GM12801 (cell line): Measurements from ENCODE around the gene DAB1.

ENCODE experiments used
- TF ChIP-seq, protein P1 (sequence below): IDR thresholded peaks from one replicate; pipeline ENCODE4 v1.5.1; 2011; ENCODE audit warnings: control low read depth; ENCODE audit not compliant: insufficient read length; ENCODE audit errors: extremely low read depth

Gene DAB1

DNA sequence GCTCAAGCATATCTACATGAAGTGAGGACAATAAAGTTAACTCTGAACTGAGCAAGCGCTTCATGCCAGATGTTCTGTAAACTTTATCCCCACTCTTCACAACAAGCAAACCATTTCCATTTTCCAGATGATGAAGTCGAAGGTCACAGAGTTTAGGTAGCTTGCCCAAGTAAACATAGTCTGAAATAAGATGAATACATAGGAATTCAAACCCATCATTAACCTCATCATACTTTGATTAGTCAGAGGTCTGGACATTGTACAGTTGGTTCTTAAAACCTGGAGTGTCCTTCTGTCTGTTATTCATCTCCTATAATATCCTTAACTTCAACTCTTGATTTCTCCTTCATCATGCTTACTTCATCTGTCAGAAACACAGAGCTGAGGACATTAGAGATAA is 277.8 kb downstream of the DAB1 start:
- TF ChIP-seq, protein P1, sequence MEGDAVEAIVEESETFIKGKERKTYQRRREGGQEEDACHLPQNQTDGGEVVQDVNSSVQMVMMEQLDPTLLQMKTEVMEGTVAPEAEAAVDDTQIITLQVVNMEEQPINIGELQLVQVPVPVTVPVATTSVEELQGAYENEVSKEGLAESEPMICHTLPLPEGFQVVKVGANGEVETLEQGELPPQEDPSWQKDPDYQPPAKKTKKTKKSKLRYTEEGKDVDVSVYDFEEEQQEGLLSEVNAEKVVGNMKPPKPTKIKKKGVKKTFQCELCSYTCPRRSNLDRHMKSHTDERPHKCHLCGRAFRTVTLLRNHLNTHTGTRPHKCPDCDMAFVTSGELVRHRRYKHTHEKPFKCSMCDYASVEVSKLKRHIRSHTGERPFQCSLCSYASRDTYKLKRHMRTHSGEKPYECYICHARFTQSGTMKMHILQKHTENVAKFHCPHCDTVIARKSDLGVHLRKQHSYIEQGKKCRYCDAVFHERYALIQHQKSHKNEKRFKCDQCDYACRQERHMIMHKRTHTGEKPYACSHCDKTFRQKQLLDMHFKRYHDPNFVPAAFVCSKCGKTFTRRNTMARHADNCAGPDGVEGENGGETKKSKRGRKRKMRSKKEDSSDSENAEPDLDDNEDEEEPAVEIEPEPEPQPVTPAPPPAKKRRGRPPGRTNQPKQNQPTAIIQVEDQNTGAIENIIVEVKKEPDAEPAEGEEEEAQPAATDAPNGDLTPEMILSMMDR, result no peak

DNA sequence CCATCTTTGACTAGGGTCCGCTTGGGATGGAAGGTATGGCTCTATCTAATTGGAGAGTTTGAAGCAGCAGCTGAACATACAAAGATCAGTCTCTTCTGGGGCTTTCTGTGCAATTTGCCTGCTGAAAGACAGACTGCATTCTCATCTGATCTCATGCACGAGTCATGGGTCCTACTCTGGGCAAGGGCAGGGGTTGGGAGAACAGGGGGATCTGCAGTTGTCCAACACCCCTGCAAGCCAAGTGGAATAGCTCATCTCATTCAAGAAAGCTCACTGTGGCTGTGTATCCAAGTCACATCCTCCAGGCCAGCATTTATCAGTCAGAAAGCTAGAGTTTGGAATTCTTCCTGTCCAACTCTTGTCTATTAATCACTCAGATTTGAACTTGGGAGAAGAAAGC is 280.9 kb downstream of the DAB1 start:
- TF ChIP-seq, protein P1, result no peak

DNA sequence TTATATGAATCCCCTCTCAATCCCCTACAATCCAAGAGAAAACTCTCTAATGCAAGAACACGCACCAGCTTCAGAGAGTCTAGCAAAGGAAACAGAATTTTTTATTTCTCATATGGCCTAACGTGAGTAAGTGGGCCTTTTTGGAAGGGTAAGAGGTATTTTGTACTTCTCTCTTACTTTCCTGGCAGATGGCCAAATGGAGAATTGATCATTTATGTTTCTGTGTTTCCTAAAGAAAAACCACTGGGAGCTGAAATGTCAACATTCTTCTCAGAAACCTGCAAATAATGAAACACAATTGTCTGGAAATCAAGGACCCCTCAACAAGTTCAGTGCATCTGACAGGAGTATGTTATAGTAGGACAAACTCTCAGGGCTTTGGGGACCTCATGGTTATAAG is 281.7 kb downstream of the DAB1 start:
- TF ChIP-seq, protein P1, result no peak

DNA sequence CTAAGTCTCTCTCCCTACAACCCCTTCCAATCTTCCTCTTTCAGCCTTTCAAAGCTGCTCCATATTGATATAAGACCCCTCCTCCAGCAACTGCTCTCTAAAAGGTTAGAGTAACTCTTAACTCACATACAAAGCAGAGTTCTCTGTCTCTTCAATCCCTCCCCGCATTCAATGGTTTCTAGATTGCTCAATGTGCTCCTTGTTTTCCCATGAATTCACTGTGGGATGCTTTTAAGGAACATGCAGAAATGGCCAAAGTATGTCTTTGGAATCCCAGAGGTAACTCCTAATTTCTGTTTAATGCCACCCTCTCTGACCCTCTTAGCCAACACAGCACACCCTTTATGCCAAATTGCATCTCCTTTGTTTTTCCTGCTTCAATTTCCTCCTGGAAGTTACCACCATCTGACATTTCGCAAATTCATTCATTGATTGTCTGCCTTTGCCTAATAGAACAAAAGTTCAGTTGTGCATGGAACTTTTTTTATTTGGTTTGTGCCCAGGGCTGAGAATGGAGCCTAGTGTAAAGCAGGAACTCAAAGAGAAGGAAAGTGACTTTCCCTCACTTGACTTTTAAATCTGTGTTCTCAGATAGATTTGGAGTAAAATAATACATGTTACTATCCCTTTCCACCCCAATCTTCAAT is 285.3 kb downstream of the DAB1 start:
- TF ChIP-seq, protein P1, result no peak

DNA sequence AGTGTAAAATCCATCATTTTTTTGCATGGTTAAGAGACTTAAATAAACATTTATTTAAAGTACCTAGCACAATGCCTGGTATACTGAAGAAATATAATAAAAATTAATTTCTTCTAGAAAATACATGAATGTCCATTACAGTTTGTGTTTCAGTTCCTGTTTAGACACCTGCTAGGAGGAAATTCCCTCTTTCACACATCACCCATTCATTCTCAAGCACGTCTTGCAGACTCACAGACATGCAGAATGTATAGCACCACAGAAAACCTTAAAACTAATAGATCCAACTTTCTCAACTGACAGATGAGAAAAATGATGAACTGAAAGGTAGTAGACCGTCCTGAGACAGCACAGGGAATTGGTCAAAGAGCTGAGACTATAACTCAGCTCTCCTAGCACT is 285.9 kb downstream of the DAB1 start:
- TF ChIP-seq, protein P1, result no peak

DNA sequence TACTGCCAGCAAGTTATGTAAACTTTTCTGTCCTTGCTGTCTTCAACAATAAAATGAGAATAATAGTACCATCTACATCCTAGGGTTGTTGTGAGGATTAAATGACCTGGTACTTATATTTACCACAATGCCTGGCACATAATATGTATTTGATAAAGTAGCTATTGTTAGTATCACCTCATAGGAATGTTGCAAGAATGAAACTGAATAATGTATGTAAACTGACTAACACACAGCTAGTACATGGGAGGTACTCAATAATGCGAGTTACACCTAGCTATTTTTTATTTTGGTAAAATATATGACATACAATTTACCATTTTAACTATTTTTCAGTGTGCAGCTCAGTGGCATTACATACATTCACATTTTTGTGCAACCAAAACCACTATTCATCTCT is 289.1 kb downstream of the DAB1 start:
- TF ChIP-seq, protein P1, result no peak

DNA sequence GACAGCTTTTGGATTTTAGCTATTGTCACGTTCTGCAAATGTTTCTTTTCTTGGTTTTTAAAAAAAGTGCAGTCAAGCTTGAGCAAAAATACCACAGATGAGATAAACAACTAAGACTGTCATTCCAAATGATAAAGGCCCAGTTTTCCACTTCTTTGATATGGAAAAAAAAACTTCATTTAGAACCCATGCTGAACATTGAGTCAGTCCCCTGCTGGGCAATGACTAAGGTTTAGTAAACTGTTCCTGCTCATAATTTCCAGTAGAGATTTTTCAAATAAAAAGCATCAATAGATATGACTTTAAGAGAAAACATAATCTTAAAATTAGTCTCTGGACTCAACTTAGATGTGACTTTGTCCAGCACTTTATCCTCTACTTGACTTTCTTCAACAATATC is 290.2 kb downstream of the DAB1 start:
- TF ChIP-seq, protein P1, result no peak
